Fibroblast of villous mesenchyme (primary cell): Measurements from ENCODE around the gene OLIG1. TPM values are rescaled to one million over a fixed set of nuclear protein-coding genes. Genes with fewer than 3 reads are reported as not detected.
A peak's percentile ranks its signal among the peaks of the same experiment; 100 is the strongest.

Experiments
- DNase-seq: peaks from one replicate; pipeline ENCODE4 v3.0.0-alpha.2; 2010; ENCODE audit warnings: low read depth
- H3K4me3 ChIP-seq: 2 replicates; pipeline ENCODE4 v1.5.1; 2011; ENCODE audit warnings: low read depth, mild to moderate bottlenecking, low read length
- CTCF ChIP-seq: IDR thresholded peaks from 2 replicates; pipeline ENCODE4 v1.5.1; 2012; ENCODE audit warnings: low read depth, mild to moderate bottlenecking, low read length; ENCODE audit not compliant: insufficient read depth
- total RNA-seq: library from RNA; depleted of rRNA; stranded (reverse); fragments of >200 nt; gene quantifications from 2 replicates; pipeline ENCODE4 v1.2.3, GENCODE V29; 2012

OLIG1 gene, protein sequence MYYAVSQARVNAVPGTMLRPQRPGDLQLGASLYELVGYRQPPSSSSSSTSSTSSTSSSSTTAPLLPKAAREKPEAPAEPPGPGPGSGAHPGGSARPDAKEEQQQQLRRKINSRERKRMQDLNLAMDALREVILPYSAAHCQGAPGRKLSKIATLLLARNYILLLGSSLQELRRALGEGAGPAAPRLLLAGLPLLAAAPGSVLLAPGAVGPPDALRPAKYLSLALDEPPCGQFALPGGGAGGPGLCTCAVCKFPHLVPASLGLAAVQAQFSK
- not detected in 2 replicates for total RNA-seq

DNA sequence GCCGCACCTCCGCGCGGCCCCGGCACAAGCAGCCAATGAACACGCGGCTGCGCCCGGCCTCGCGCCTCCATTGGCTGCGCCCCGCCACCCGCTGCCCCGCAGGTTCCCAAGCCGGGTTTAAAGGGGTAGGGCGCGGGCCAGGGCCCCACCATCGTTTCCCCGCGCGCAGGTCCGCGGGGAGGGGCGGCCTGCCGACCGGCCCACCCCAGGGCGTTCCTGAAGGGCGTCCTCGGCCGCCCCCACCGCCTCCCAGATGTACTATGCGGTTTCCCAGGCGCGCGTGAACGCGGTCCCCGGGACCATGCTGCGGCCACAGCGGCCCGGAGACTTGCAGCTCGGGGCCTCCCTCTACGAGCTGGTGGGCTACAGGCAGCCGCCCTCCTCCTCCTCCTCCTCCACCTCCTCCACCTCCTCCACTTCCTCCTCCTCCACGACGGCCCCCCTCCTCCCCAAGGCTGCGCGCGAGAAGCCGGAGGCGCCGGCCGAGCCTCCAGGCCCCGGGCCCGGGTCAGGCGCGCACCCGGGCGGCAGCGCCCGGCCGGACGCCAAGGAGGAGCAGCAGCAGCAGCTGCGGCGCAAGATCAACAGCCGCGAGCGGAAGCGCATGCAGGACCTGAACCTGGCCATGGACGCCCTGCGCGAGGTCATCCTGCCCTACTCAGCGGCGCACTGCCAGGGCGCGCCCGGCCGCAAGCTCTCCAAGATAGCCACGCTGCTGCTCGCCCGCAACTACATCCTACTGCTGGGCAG is at the start of gene OLIG1:
Gene OLIG1 (plus strand): TSS at position 148 of the 750 bp plus-strand sequence. CDS start 106 bp downstream, at position 254.
- no peak within 1 kb of the TSS for H3K4me3 ChIP-seq
- TF ChIP-seq CTCF = no peak
- peak; percentile 4 for DNase-seq

GRCh38 chr21:33020558-33021100 is 49.3 kb upstream of the OLIG1 start:
- no peak for TF ChIP-seq CTCF
- no peak for DNase-seq

GRCh38 chr21:33021150-33021549 is 48.8 kb upstream of the OLIG1 start:
- DNase-seq = no peak
- TF ChIP-seq CTCF = no peak
- H3K4me3 ChIP-seq = no peak overlapping the region

More at GRCh38 chr21:33020558-33021100, 49.3 kb upstream of the OLIG1 start:
- H3K4me3 ChIP-seq = no peak overlapping the region

- no peak for TF ChIP-seq CTCF
- no peak for DNase-seq
- no peak overlapping the region for H3K4me3 ChIP-seq
These were observed 48.3 kb upstream of the OLIG1 start for GRCh38 chr21:33021667-33022066.

GRCh38 chr21:33022489-33022827 is 47.5 kb upstream of the OLIG1 start:
- no peak overlapping the region for H3K4me3 ChIP-seq
- no peak for DNase-seq
- no peak for TF ChIP-seq CTCF

DNA sequence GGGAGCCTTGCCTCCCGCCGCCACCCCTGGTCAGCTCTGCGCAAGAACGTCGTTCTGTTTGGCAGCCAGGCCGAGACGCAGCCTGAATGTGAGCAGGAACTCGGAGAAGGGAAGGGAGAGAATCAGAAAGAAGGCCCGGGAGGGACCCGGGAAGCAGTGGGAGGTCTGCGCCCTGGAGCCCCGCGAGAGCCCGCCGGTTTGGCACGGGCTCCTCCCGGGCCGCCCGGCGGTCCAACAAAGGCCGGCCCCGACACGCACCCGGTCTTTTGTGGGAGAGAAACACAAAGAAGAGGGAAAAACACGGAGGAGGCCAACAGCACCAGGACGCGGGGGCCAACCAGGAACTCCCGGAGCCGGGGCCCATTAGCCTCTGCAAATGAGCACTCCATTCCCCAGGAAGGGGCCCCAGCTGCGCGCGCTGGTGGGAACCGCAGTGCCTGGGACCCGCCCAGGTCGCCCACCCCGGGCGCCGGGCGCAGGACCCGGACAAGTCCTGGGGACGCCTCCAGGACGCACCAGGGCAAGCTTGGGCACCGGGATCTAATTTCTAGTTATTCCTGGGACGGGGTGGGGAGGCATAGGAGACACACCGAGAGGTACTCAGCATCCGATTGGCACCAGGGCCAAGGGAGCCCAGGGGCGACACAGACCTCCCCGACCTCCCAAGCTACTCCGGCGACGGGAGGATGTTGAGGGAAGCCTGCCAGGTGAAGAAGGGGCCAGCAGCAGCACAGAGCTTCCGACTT is 46.9 kb upstream of the OLIG1 start:
- DNase-seq = no peak
- no peak for TF ChIP-seq CTCF
- no peak overlapping the region for H3K4me3 ChIP-seq
